Sciatic nerve (tissue), 2 donors: ENCODE results near the gene OSCP1. TPM values are rescaled to one million over a fixed set of nuclear protein-coding genes. Genes with fewer than 3 reads are reported as not detected.

Experiments
- ATAC-seq: fragments of 200-7000 bp; cut with Tn5 transposase; one replicate; pipeline ENCODE4 v1.9.1; 2020; ENCODE audit warnings: mild to moderate bottlenecking, moderate library complexity
- DNase-seq: peaks from one replicate; pipeline ENCODE4 v3.0.0-alpha.2; 2020; ENCODE audit warnings: low spot score
- intact Hi-C: fragments of 100-400 bp; cut with DNase I; formaldehyde crosslinking; loops from one replicate; pipeline ENCODE4 v1.14.2; 2022
- total RNA-seq: library from RNA; stranded (reverse); fragmentation: NEBNext Ultra II Directional; extraction: Animal tissue kit (Norgen Biotek cat#: 25700); gene quantifications from one replicate; pipeline ENCODE4 v1.2.1, GENCODE V29; 2021
- donor health status: DM: no; HTN: no; CAD: no.
- donor health status: DM: no; HTN: no; CAD: no.

OSCP1 gene
- total RNA-seq, 1 donor from 2014 or later: 9.8 TPM

DNA sequence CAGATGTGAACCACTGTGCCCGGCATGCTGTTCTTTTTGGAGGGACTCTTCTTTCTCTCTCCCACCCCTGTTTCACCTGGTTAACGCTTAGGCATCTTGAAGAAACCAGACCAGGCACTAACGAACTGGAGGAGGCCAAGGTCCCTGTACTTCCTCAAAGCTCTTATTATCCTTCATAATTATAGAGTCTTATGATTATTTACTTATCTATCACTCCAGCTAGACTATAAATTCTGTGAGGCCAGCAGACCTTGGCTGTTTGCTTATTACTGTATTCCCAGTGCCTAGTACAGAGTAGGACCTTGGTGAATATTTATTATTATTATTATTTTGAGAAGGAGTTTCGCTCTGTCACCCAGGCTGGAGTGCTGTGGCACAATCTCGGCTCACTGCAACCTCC, 26.7 kb upstream of the OSCP1 start:
- DNase-seq (no peak), ATAC-seq (no peak)
- intact Hi-C loops: no loop called here

DNA sequence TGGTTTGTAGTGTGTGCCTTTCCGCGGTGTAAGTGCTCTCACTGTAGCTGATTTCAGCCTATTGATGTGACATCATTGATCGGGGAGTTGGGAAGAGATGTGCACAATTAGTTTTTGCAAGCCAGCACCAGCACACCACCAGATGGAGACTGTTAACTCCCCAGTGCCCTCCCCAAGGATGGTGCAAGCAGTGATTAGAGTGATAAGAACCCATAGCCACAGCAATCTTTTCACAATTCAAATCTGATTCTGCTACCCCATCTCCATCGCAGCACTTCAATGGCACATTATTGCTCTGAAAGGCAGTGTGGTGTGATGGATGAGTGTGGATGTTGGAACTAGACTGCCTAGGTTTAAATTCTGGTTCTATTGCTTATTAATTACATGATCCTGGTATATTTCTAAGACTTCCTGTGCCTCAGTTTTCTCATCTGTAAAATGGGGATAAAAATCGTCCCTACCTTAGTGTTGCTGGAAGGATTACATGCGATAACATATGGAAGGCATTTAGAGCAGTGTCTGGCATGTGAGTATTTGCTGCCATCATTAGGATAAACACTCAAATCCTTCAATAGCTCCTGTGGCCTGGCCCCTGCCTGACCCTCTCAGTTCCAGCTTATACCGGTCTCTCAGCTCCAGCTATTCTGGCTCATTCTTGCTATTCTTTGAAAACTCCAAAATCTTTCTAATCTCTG, 25.8 kb upstream of the OSCP1 start:
- DNase-seq (no peak), ATAC-seq (no peak)
- intact Hi-C loops: no loop called here

DNA sequence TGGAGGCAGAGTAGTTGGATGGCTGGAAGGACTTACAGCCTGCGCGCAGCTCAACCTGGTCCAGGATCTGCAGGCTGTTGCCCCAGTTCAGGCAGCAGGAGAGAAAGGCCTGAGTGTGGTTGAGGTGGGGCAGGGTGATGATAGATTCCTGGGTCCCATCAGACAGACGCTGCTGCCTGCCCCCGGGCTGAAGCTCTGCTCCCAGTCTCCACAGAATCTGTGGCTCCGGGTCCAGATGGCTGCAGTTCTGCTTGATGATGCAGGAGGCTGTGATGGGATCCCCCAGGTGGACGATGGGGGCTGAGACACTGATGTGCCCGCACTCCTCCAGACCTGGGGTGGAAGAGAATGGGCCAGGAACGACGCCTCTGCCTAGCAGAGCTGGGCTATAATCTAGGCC, 25.1 kb upstream of the OSCP1 start:
- ATAC-seq (no peak), DNase-seq (no peak)
- intact Hi-C loops: no loop called here

DNA sequence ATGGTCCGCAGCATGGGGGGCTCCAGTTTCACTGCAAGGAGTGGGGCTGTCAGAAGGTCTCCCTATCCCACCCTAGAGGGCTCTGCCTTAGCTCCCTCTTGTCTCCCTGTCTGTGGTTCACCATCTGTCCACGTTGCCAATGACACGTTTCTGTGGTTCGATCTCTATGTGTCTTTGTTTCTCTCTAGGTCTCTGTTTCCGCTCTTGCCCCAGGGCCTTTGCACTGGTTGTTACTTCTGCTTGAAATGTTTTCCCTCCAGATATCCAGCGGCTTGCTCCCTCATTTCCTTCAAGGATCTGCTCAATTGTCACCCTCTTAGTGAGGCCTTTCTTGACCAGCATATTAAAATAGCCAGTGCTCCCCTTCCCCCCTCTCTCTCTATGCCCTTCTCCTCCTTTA, 22.4 kb upstream of the OSCP1 start:
- DNase-seq: no peak
- intact Hi-C loops: no loop called here
- no peak for ATAC-seq

DNA sequence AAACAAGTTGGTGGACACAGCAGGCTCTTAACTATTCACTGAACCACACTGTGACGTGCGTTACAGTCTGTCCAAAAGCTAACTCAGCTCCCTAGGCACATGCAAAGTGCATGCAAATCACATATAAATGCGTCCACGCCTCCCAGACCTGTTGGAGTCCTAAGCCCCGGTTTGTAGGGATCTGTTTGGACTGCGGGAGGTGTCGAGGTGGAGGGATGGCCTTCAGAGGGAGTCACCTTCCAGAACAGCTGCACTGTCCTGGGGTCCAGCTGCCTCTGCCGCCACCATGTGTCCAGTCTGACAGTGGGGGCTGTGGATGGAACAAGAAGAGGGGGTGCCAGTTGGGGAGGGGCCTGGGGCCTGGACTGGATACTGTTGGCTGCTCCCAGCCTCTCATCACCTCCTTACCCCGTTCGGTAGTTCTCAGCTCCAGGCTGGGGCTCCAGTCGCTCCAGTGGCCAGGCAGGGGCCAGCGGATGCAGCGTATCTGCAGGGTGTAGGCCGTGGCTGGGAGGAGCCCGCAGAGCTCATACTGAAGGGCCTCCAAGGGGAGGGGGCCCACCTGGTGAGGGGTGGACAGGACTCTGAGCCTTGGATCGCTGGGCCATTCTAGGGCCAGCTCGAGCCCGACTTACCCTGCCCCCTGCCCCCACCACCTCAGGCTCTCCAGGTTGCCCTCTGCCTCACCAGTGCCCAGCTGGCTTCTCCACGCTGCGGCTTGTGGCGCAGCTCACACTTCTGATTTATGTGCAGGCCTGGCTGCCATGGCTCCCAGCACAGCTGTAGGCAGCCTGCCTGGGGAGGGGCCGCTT, 21.8 kb upstream of the OSCP1 start:
- ATAC-seq (no peak), DNase-seq (no peak)
- intact Hi-C loops: no loop called here

DNA sequence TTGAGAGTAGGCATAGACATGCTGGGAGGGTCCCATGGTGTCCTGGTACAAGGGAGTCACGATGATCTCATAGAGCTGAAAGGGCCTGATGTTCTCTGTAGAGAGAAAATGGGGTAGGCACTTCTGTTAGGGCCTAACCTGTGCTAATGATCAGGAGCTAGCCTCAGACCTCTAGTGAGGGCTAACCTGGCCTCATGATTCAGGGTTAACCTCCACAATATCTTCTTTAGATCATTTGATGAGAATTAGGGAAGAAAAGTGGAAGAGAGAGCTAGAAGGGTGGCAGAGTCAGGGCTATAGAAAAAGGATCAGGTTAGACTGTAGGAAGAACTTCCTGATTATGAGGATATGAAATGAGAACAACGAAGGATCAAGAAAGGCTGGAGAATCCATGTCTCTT, 18.9 kb upstream of the OSCP1 start:
- DNase-seq: no peak
- no peak for ATAC-seq
- intact Hi-C loops: no loop called here

DNA sequence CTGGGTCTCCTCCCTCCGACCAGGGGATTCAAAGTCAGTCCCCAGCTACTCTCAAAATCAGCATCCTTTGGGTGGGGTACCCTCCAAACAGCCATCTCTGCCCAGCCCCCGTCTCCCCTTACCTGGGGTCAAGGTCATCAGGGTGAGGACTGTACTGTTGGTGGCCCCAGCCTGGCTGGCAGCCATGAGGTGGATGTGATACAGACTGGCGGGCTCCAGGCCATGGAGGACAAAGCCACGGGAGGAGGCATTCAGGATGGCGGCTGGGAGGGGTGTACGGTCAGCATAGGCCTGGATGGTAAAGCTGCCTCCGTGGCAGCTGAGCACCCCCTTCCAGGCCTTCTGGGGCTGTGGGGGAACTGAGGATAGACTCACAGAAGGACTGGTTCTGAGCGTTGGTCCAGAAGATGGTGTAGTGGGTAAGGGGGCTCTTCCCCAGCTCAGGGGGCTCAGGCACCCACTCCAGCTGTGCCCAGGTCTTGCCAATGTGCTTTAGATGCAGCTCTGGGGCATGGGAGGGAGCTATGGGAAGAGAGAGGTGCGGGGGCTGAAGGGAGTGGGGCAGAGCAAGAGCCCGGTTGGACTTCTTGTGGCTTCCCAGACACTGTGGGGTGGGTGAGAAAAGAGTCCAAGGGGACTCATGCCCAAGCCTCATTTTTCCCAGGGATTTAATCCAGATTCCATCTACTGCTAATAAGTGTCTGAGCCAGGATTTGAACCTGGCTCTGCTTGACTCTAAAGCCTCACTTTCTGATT, 17.6 kb upstream of the OSCP1 start:
- DNase-seq (no peak), ATAC-seq (no peak)
- intact Hi-C loops: no loop called here

DNA sequence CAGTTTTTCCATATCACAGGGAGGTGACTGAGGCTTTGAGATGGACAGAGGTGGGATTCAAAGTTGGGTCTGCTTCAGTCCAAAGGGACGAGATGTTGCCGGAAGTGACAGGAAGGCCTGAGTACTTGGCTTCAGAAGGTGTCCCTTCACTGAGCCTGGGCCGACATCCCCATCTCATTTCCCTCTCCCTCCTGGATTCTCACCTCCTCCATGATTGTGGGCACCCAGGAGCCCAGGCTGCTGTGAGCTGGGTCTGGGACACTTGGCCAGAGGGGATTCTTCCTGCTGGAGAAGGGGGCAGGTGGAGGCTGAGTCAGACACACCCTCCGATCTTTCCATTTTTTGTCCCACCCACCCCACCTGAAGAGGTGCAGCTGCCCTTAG, 16.8 kb upstream of the OSCP1 start:
- ATAC-seq (no peak), DNase-seq (no peak)
- intact Hi-C loops: no loop called here

DNA sequence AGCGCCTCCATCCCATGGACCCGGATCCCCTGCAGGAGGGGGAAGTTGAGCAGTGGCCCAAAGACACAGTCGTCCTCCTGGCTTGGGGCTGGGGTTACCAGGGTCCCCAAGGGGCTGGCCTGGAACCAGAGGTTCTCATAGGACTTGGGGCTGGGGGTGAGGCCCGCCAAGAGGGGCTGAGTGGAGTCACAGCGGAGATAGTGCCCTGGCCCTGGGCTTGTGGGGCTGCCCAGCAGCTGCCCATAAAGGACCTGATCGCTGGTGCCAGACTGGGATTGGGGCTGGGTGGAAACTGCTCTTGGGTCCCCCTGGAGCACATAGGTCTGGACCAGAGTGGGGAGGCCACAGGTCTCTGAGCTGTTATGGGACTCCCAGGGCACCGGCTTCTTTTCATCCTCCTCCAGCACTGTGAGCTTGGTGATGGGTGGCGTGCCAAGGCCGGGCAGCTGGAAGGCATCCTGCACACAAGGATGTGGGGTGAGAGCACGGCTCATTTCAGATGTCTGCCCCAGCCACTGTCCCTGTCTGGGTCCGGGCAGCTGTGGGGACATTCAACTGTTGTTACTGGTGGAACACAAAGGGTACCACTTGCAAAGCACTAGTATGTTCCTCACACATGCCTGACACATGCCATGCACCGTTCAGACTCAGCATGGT, 16.2 kb upstream of the OSCP1 start:
- ATAC-seq: no peak
- intact Hi-C loops: no loop called here
- DNase-seq: no peak

DNA sequence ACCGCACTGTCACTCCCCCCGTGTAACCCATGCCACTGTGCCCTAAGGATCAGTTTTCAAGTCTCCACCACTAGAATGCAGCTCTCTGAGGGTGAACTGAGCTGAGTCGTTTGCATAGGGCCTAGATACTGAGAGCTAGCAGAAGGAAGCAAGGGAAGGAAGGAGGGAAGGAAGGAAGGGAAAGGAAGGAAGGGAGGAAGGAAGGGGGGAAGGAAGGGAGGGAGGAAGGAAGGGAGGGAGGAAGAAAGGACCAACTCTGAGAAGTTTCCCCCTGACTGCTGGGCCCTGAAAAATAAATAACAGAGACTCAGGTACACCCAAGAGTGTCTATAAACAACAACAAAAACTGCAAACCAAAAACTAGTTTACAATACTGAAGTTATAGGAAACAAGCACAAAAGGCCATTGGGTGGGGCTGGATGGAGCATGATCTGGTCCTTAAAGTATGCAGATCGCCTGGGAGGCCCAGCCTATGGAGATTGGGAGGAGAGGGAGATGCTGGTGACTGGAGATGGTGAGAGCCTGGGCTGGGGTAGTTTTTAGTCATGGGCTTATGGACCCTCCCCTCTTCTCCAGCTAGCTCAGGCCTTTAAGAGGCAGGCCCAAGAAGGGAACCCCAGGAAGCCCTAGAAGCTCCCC, 15.6 kb upstream of the OSCP1 start:
- ATAC-seq (no peak), DNase-seq (no peak)
- intact Hi-C loops: no loop called here

DNA sequence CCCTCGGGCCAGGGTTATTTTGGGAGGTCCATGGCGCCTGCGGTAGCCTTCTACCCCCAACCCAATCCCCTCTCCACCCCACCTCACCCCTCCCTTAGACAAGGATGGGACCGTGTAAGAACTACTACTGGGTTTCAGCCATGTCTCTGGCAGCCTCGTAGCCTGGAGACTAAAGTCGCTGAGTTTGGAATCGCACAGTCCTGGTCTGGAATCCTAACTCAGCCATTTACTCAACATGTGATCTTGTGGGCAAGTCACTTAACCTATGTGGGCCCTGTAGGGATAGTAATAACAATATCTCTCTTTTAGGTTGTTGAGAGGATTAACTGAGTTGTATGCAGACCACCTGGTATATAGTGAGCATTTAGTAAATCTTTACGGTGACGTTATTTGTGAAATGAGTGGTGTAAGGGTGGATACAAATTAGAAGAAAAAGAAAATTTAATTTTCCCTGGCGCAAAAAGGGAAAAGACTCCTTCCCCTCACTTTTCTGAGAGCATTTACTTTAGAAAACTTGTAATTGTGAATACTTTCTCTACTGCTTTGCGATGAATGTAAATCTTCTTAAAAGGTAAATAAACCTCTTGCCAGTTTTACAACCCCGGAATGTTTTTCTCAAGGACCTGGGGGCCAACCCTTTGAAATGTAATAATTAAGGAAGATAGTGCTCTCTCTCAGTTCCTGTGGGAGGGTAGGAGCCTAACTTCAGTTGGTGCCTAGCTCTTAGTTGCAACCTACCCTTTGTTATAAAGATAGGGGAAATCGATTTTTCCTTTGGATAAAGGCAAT, 14.5 kb upstream of the OSCP1 start:
- intact Hi-C loops: no loop called here
- peak; percentile 72 for ATAC-seq
- no peak for DNase-seq

DNA sequence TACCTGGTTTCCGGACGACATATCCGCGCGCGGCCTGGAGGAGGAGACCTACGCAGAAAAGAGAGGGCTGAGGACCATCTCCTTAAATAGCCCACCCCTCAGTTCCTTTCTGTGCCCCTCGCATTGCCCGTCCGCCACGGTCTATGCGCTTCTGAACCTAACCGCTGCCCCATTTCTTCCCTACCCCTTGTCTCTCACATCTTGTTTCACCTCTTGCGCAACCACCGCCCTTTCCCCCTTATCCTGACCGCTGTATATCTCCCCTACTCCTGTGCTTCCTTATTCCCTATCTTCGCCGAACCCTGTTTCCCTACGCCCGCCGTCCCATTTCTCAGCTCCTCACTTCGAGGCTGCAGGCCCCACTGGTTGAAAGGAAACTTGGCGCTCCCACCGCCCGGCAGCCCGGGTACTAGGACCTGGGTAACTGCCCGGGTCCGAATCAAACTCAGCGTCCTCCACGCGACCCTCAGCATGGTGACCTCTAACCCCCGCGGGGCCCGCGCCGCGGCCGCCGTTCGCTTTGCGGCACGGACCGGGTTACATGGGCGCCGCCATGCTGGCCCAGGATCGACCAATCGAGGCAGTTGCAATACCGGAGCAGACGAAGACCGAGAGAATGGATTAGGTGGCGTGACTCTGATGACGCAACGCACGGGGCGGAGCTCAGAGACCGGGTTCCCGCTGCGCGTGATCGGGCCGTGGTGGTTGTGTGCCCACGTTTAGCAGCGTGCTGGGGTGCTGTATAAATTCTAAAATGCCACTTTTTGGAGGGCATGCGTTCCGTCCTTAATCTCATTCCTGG, 13.8 kb upstream of the OSCP1 start, which contains the start of gene MRPS15:
MRPS15 (minus strand) TSS at position 582 of the 802 bp plus-strand sequence; CDS start at position 473, 109 bp downstream.
- DNase-seq: peak; percentile 98
- intact Hi-C loops: no loop called here
- peak; percentile 99 for ATAC-seq

DNA sequence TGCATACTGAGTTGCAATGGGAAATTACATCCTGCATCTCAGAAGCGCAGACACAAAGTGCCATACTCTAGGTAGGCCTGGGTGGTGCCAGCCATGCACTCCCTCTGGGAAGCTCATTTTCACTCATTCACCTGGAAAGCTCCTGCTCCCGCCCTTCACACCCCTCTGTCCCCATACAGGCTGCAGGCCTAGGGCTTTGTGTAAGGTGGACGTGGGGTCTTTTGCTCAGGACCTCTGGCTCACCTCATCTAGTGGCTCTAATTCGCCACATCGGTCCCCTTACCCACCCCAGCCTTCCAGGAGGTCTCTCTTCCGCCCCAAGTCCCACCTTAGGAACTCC, 13.2 kb upstream of the OSCP1 start:
- ATAC-seq: no peak
- DNase-seq: no peak
- intact Hi-C loops: no loop called here

DNA sequence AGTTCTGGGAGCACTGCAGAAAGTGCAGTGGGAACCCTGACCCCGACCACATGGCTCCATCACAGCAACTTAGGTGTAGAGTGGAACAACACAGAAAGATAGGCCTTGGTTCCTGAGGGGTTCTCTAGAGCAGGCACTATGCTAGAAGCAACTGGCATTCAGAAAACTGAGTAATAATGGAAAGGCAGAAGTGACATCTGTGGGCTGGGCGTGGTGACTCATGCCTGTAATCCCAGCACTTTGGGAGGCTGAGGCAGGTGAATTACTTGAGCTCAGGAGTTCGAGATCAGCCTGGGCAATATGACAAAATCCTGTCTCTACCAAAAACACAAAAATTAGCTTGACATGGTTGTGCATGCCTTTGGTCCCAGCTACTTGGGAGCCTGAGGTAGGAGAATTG, 8.7 kb upstream of the OSCP1 start:
- intact Hi-C loops: no loop called here
- ATAC-seq (no peak), DNase-seq (no peak)

DNA sequence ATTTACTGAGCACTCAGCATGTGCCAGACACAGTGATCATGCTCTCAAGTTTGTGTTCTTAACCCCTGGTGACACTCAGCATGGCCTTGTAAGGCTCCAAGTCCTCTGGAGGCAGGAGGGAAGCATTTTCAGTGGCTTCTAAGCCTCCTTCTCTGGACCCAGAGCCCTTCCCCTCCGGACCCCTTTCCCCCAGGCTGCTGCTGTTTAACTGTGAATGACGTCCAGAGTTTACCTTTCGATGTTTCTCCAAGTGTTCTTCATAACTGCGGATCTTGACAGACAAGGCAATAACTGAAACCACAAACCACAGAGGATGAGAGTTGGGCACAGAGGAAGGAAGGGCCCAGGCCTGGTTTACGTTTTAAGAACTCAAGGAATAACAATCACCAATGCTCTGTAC, 7.4 kb upstream of the OSCP1 start:
- DNase-seq (no peak), ATAC-seq (no peak)
- intact Hi-C loops: no loop called here

DNA sequence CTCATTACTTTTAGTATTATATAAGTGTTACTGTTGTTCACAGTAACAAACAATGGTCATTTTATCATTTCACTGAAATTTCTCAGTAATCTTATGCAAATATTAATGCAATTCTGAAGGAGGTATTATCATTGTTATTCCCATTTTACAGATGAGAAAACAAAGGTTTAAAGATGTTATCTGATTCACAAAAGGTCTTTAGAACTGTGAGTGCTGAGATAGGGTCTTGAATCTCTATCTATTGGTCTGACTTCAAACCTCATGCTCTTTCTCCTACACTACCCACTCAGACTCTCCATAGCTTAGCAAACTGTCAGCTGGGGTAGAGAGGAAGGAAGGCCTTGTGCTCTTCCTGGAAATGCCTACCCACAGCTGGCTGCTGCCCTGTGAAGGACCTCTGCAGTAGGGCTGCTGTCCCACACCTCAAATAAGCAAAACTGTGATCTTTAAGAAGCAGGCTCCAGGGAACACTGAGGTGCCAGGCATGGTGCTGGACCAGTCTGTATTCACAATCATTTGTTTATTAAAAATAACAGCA, 6.2 kb upstream of the OSCP1 start:
- ATAC-seq: no peak
- intact Hi-C loops: no loop called here

DNA sequence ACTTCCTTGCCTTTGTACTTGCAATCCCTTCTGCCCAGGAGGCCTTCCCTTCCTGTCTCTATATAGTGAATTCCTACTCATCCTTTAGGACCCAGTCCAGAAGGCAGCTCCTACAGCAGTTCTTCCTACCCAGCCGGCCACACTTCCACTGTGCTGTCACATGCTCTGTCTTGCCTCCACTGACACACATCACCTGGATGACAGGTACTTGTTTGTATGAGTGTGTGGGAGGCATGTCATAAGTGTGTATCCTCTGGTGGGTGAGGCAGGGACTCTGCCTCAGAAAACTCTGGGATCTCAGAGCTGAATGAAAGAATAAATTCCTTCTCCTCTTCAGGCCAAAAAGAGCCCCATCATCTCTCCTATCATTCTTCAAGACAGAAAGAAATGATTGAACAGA, 5.1 kb upstream of the OSCP1 start:
- intact Hi-C loops: no loop called here
- DNase-seq: no peak
- ATAC-seq: no peak

More for the DNA sequence above, 6.2 kb upstream of the OSCP1 start:
- no peak for DNase-seq
